Lower leg skin (tissue), 3 donors: Measurements from ENCODE around the gene CTDSPL.

Experiments used
- POLR2A ChIP-seq, 2 donors: fragments of 450-650 bp; IDR thresholded peaks; one replicate each; pipeline ENCODE4 v1.6.1; 2016 to 2017; ENCODE audit warnings: antibody characterized with exemption in 2 of 2, mild to moderate bottlenecking in 1 of 2, moderate library complexity in 1 of 2
- TF ChIP-seq, protein P1 (sequence below), 3 donors: fragments of 450-650 bp; IDR thresholded peaks; one replicate each; pipeline ENCODE4 v1.5.1; 2016; ENCODE audit warnings: antibody characterized with exemption in 3 of 3, mild to moderate bottlenecking in 3 of 3, moderate library complexity in 2 of 3

DNA sequence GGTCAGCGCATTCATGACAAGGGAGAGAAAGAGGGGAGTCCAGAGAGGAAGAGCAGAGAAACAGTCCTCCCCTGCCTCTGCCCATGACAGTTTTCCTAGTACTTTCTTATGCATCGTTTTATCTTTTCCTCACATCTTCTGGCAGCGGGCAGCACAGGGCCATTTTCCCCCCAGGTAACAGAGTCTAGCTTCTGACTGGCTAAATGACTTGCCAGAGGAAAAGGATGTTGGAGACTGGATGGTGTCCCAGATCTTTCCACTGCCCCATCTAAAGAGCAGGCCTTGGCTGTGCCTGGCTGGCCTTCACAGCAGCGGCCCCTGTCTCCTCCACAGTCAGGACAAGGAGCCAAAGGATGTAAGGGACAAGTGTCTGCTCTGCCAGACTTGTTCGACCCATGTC is 59.3 kb downstream of the CTDSPL start:
- TF ChIP-seq, protein P1, sequence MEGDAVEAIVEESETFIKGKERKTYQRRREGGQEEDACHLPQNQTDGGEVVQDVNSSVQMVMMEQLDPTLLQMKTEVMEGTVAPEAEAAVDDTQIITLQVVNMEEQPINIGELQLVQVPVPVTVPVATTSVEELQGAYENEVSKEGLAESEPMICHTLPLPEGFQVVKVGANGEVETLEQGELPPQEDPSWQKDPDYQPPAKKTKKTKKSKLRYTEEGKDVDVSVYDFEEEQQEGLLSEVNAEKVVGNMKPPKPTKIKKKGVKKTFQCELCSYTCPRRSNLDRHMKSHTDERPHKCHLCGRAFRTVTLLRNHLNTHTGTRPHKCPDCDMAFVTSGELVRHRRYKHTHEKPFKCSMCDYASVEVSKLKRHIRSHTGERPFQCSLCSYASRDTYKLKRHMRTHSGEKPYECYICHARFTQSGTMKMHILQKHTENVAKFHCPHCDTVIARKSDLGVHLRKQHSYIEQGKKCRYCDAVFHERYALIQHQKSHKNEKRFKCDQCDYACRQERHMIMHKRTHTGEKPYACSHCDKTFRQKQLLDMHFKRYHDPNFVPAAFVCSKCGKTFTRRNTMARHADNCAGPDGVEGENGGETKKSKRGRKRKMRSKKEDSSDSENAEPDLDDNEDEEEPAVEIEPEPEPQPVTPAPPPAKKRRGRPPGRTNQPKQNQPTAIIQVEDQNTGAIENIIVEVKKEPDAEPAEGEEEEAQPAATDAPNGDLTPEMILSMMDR (IDR thresholded peaks at IDR 0.05): no peak
- no peak for TF ChIP-seq POLR2A (IDR thresholded peaks at IDR 0.05)
